Upper lobe of left lung (tissue), 4 donors: ENCODE data around the gene B3GNT9.

Experiments used
- EP300 ChIP-seq, 4 donors: sonication (generic); formaldehyde crosslinking; IDR thresholded peaks; one replicate each; pipeline ENCODE4 v1.5.1; 2017; ENCODE audit warnings: antibody characterized with exemption in 4 of 4, control low read depth in 2 of 4
- POLR2AphosphoS5 ChIP-seq, 2 donors: sonication (generic); formaldehyde crosslinking; IDR thresholded peaks; one replicate each; pipeline ENCODE4 v1.5.1; 2017; ENCODE audit warnings: antibody characterized with exemption in 2 of 2

DNA sequence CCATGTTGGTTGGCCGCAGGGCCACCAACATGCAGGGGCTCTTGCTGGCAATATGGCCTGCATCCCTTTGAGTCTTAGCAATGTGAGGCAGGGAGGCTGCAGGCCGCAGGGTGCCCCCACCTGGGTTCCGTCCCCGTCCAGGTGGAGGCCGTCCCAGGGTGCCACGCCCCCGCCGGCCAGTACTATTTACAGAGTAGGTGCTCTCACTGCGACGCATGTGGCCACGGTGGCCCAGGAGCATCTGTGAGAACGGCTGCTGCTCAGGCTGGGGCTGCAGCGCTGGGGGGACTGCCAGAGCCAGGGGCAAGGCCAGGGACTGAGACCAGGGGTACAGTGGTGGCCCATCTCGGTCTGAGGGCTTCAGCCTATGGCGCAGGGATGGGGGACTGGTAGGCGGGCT is 29.4 kb upstream of the B3GNT9 start:
- TF ChIP-seq EP300 (IDR thresholded peaks at IDR 0.05) (no peak), POLR2AphosphoS5 (IDR thresholded peaks at IDR 0.05) (no peak)
